Parathyroid adenoma (tissue), 2 donors: ENCODE results near the gene SFXN5.

Source experiments
- H2AFZ ChIP-seq: fragments of 300-600 bp; sonication (generic); one replicate; pipeline ENCODE4 v1.7.0; 2017; ENCODE audit warnings: antibody characterized with exemption, mild to moderate bottlenecking
- H3K27ac ChIP-seq: fragments of 300-600 bp; sonication (generic); one replicate; pipeline ENCODE4 v1.7.0; 2017
- H3K27me3 ChIP-seq: fragments of 300-600 bp; sonication (generic); one replicate; pipeline ENCODE4 v1.7.0; 2017; ENCODE audit warnings: low read length; ENCODE audit not compliant: control insufficient read depth, insufficient read depth
- H3K36me3 ChIP-seq: fragments of 300-600 bp; sonication (generic); one replicate; pipeline ENCODE4 v1.7.0; 2017; ENCODE audit warnings: low read length; ENCODE audit not compliant: control insufficient read depth, insufficient read depth
- H3K4me1 ChIP-seq: fragments of 300-600 bp; sonication (generic); one replicate; pipeline ENCODE4 v1.7.0; 2017; ENCODE audit warnings: control low read depth
- H3K4me2 ChIP-seq: fragments of 300-600 bp; sonication (generic); one replicate; pipeline ENCODE4 v1.7.0; 2017; ENCODE audit warnings: low read length
- H3K4me3 ChIP-seq: fragments of 300-600 bp; sonication (generic); one replicate; pipeline ENCODE4 v1.7.0; 2017; ENCODE audit warnings: low read depth, low read length
- H3K79me2 ChIP-seq: fragments of 300-600 bp; sonication (generic); one replicate; pipeline ENCODE4 v1.7.0; 2017; ENCODE audit warnings: control low read depth
- H3K9ac ChIP-seq: fragments of 300-600 bp; sonication (generic); one replicate; pipeline ENCODE4 v1.7.0; 2017; ENCODE audit warnings: mild to moderate bottlenecking
- H3K9me3 ChIP-seq: fragments of 300-600 bp; sonication (generic); one replicate; pipeline ENCODE4 v1.7.0; 2017; ENCODE audit warnings: low read length; ENCODE audit not compliant: control insufficient read depth
- TF ChIP-seq, protein P1 (sequence below): fragments of 300-600 bp; sonication (generic); IDR thresholded peaks from one replicate; pipeline ENCODE4 v1.7.0; 2017; ENCODE audit warnings: antibody characterized with exemption, mild to moderate bottlenecking
- donor health status: primary hyperparathyroidism.

SFXN5 gene

DNA sequence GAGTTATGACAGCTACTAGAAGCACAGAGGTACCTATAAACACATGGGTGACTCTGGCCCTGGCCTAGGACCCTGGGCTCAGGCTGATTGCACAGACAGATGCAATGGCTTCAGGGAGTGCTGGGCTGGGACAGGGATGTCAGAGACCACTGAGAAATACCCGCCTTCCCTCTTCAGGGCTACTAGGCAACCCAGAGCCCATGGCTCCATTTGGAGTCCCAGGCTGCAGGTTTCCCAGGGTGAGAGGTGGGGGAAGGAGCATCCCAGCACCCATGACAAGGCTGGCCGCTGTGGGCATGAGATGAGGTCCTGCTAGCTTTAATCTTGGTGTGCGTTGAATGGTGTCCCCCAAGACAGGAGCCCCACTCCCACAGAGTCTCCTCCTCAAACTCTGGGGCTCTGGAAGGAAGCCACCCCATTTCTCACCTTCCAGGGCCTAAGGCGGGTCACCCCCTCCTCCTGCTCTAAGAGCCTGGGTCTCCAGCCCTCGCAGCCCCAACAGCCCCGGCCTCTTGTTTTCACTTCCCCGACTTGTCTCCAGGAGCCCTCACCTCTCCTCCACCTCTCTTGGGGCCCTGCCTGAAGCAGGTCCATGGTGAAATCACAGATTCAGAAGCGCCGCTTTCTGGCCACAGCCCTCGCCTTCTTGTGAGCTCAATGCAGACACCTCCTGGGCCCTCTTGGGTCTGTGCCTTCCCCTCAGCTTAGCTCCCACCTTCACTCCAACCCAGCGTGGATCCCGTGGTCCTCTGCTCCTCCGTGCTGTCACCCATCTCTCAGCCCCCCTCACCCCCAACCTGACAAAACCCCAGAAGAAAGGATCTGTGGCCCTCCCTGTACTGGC lies 112.7 kb downstream of the SFXN5 start:
- Histone ChIP-seq H3K4me2 (no peak overlapping the region), H3K27me3 (no peaks in the 10 kb centered on the region), H3K27ac (no peak overlapping the region), H3K79me2 (no peaks in the 10 kb centered on the region), H2AFZ (no peak overlapping the region), H3K9me3 (no peaks in the 10 kb centered on the region), H3K9ac (no peak overlapping the region), H3K36me3 (no peaks in the 10 kb centered on the region), H3K4me1 (no peaks in the 10 kb centered on the region), H3K4me3 (no peak overlapping the region)
- TF ChIP-seq, protein P1, sequence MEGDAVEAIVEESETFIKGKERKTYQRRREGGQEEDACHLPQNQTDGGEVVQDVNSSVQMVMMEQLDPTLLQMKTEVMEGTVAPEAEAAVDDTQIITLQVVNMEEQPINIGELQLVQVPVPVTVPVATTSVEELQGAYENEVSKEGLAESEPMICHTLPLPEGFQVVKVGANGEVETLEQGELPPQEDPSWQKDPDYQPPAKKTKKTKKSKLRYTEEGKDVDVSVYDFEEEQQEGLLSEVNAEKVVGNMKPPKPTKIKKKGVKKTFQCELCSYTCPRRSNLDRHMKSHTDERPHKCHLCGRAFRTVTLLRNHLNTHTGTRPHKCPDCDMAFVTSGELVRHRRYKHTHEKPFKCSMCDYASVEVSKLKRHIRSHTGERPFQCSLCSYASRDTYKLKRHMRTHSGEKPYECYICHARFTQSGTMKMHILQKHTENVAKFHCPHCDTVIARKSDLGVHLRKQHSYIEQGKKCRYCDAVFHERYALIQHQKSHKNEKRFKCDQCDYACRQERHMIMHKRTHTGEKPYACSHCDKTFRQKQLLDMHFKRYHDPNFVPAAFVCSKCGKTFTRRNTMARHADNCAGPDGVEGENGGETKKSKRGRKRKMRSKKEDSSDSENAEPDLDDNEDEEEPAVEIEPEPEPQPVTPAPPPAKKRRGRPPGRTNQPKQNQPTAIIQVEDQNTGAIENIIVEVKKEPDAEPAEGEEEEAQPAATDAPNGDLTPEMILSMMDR, result no peak

DNA sequence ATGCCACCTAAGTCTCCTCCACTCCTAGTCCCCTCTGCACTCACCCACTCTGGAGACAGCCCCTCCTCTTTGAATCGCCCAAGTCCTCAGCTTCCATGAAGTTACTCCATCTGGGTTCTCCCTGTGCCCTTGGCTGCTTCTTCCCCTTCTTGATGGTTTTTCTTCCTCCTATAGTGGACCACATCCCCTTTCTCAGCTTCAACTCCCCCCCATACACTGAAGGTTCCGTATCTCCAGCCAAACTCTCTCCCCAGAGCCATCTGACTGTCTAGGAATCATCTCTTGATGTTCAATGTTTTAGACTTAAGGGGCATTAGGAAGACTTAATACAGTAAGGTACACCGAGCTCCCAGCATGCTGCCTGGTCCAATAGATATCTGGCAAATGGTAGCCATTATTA lies 114.6 kb downstream of the SFXN5 start:
- Histone ChIP-seq H2AFZ (no peak overlapping the region), H3K4me3 (no peak overlapping the region), H3K4me2 (no peak overlapping the region), H3K27ac (no peak overlapping the region), H3K9ac (no peak overlapping the region), H3K79me2 (no peaks in the 10 kb centered on the region), H3K27me3 (no peaks in the 10 kb centered on the region), H3K9me3 (no peaks in the 10 kb centered on the region), H3K4me1 (no peaks in the 10 kb centered on the region), H3K36me3 (no peaks in the 10 kb centered on the region)
- TF ChIP-seq, protein P1, result no peak

GRCh38 chr2:72956050-72956395 lies 115.5 kb downstream of the SFXN5 start:
- no peaks in the 10 kb centered on the region for H3K27me3 ChIP-seq
- no peaks in the 10 kb centered on the region for H3K9me3 ChIP-seq
- no peak overlapping the region for H3K9ac ChIP-seq
- H3K4me2 ChIP-seq, result no peak overlapping the region
- no peak overlapping the region for H2AFZ ChIP-seq
- H3K4me1 ChIP-seq, result no peaks in the 10 kb centered on the region
- H3K27ac ChIP-seq, result no peak overlapping the region
- no peaks in the 10 kb centered on the region for H3K36me3 ChIP-seq
- no peaks in the 10 kb centered on the region for H3K79me2 ChIP-seq
- H3K4me3 ChIP-seq, result no peak overlapping the region
- TF ChIP-seq, protein P1, result no peak

GRCh38 chr2:72955228-72956049 lies 116.1 kb downstream of the SFXN5 start:
- H3K9me3 ChIP-seq, result no peaks in the 10 kb centered on the region
- H3K4me1 ChIP-seq, result no peaks in the 10 kb centered on the region
- TF ChIP-seq, protein P1, result no peak
- H3K27ac ChIP-seq, result no peak overlapping the region
- H3K4me2 ChIP-seq, result no peak overlapping the region
- H2AFZ ChIP-seq, result no peak overlapping the region
- H3K4me3 ChIP-seq, result no peak overlapping the region
- no peaks in the 10 kb centered on the region for H3K36me3 ChIP-seq
- H3K79me2 ChIP-seq, result no peaks in the 10 kb centered on the region
- no peak overlapping the region for H3K9ac ChIP-seq
- H3K27me3 ChIP-seq, result no peaks in the 10 kb centered on the region
